ENCODE measurements around the gene SPPL2B. TPM values are rescaled to one million over a fixed set of nuclear protein-coding genes. Genes with fewer than 3 reads are reported as not detected.
"Not testable (repeated sequence)": the region's sequence is repeated elsewhere in the genome, so short reads cannot be mapped to it uniquely, and the experiment has no call there.

The SPPL2B gene
- total RNA-seq, 1 donor from 2014 or later = 33.2 TPM

GRCh38 chr19:2338751-2339643, 10.5 kb downstream of the SPPL2B start:
- no peak for DNase-seq

- DNase-seq = no peak
Measured at GRCh38 chr19:2339644-2340310, 11.3 kb downstream of the SPPL2B start.

GRCh38 chr19:2340496-2341243, 12.2 kb downstream of the SPPL2B start:
- DNase-seq = no peak

GRCh38 chr19:2341244-2341751, 12.8 kb downstream of the SPPL2B start:
- DNase-seq = no peak

- DNase-seq = no peak
Measured at GRCh38 chr19:2341982-2342381, 13.5 kb downstream of the SPPL2B start.

GRCh38 chr19:2342656-2343288, 14.3 kb downstream of the SPPL2B start:
- DNase-seq = no peak

GRCh38 chr19:2343289-2343982, 15.0 kb downstream of the SPPL2B start:
- no peak for DNase-seq

- DNase-seq = no peak
Measured at GRCh38 chr19:2344381-2344870, 15.9 kb downstream of the SPPL2B start.

- no peak for DNase-seq
Measured at GRCh38 chr19:2345076-2345475, 16.6 kb downstream of the SPPL2B start.

- peak; percentile 42 for DNase-seq
Measured at GRCh38 chr19:2345794-2346663, 17.5 kb downstream of the SPPL2B start.

GRCh38 chr19:2349818-2350217, 21.3 kb downstream of the SPPL2B start:
- not testable (repeated sequence) for DNase-seq

GRCh38 chr19:2350656-2351055, 22.2 kb downstream of the SPPL2B start:
- no peak for DNase-seq

- DNase-seq = no peak
Measured at GRCh38 chr19:2351591-2351990, 23.1 kb downstream of the SPPL2B start.

- DNase-seq = no peak
Measured at GRCh38 chr19:2352121-2352520, 23.6 kb downstream of the SPPL2B start.

- no peak for DNase-seq
Measured at GRCh38 chr19:2353159-2353886, 24.8 kb downstream of the SPPL2B start.

- DNase-seq = no peak
Measured at GRCh38 chr19:2353887-2354592, 25.6 kb downstream of the SPPL2B start.

GRCh38 chr19:2354670-2355069, 26.2 kb downstream of the SPPL2B start:
- no peak for DNase-seq

GRCh38 chr19:2355168-2356035, 26.9 kb downstream of the SPPL2B start:
- no peak for DNase-seq
